GM23248 (cell line): ENCODE results near the gene ZBTB44. TPM values are rescaled to one million over a fixed set of nuclear protein-coding genes. Genes with fewer than 3 reads are reported as not detected.
A peak's percentile ranks its signal among the peaks of the same experiment; 100 is the strongest.

Source experiments
- DNase-seq: peaks from one replicate; pipeline ENCODE4 v3.0.0-alpha.2; 2015
- H2AFZ ChIP-seq: fragments of 200-600 bp; sonication (generic); 2 replicates; pipeline ENCODE4 v1.6.1; 2016; ENCODE audit warnings: antibody characterized with exemption
- H3F3A ChIP-seq: fragments of 200-600 bp; sonication (generic); 2 replicates; pipeline ENCODE4 v1.6.1; 2016; ENCODE audit warnings: mild to moderate bottlenecking, antibody characterized with exemption, mixed run types; ENCODE audit not compliant: insufficient read depth
- H3K27ac ChIP-seq: fragments of 200-600 bp; sonication (generic); 2 replicates; pipeline ENCODE4 v1.5.1; 2016; ENCODE audit warnings: mild to moderate bottlenecking
- H3K27me3 ChIP-seq: fragments of 200-600 bp; sonication (generic); replicated peaks from 2 replicates; pipeline ENCODE4 v1.6.1; 2016; ENCODE audit warnings: mild to moderate bottlenecking; ENCODE audit not compliant: insufficient read depth
- H3K36me3 ChIP-seq: fragments of 200-600 bp; sonication (generic); 2 replicates; pipeline ENCODE4 v1.6.1; 2016; ENCODE audit warnings: low read depth, mild to moderate bottlenecking
- H3K4me1 ChIP-seq: fragments of 200-600 bp; sonication (generic); 2 replicates; pipeline ENCODE4 v1.6.1; 2016; ENCODE audit warnings: mild to moderate bottlenecking; ENCODE audit not compliant: insufficient read depth
- H3K4me2 ChIP-seq: fragments of 200-600 bp; sonication (generic); one replicate; pipeline ENCODE4 v1.6.1; 2016; ENCODE audit warnings: mild to moderate bottlenecking; ENCODE audit not compliant: unreplicated experiment
- H3K4me3 ChIP-seq: fragments of 200-600 bp; sonication (generic); 2 replicates; pipeline ENCODE4 v1.5.1; 2016; ENCODE audit warnings: mild to moderate bottlenecking
- H3K79me2 ChIP-seq: fragments of 200-600 bp; sonication (generic); 2 replicates; pipeline ENCODE4 v1.6.1; 2016; ENCODE audit warnings: mild to moderate bottlenecking; ENCODE audit not compliant: insufficient read depth
- H3K9ac ChIP-seq: fragments of 200-600 bp; sonication (generic); 2 replicates; pipeline ENCODE4 v1.6.1; 2016; ENCODE audit warnings: mild to moderate bottlenecking
- H3K9me2 ChIP-seq: fragments of 200-600 bp; sonication (generic); 2 replicates; pipeline ENCODE4 v1.6.1; 2016; ENCODE audit warnings: mixed run types, mild to moderate bottlenecking, moderate library complexity; ENCODE audit not compliant: insufficient read depth
- H3K9me3 ChIP-seq: fragments of 200-600 bp; sonication (generic); one replicate; pipeline ENCODE4 v1.6.1; 2017; ENCODE audit warnings: low read depth
- H4K20me1 ChIP-seq: fragments of 200-600 bp; sonication (generic); 2 replicates; pipeline ENCODE4 v1.6.0; 2016; ENCODE audit not compliant: insufficient read depth
- EZH2 ChIP-seq: fragments of 200-600 bp; sonication (generic); IDR thresholded peaks from 2 replicates; pipeline ENCODE4 v1.6.1; 2018; ENCODE audit warnings: antibody characterized with exemption, mild to moderate bottlenecking; ENCODE audit not compliant: insufficient read depth, poor library complexity, severe bottlenecking
- EZH2phosphoT487 ChIP-seq: fragments of 200-600 bp; sonication (generic); IDR thresholded peaks from 2 replicates; pipeline ENCODE4 v1.6.1; 2018; ENCODE audit warnings: antibody characterized with exemption, moderate library complexity, mild to moderate bottlenecking, low read depth; ENCODE audit not compliant: insufficient read depth
- WGBS, 2 experiments: methylation state at CpG; one replicate each; pipeline ENCODE4 v1.1.6; 2015 to 2017; ENCODE audit warnings: low lambda C conversion rate in 2 of 2, low coverage in 1 of 2; ENCODE audit errors: missing lambda C conversion rate in 2 of 2; 5-methylcytosine and 5-hydroxymethylcytosine counted together
- in situ Hi-C: fragments of 300-500 bp; cut with MboI; formaldehyde crosslinking; loops from 2 replicates; pipeline ENCODE4 v1.15.0; 2020
- polyA plus RNA-seq: library from polyadenylated mRNA; unstranded; fragments of >200 nt; fragmentation: Nextera tagmentation; extraction: Ambion mirVana; gene quantifications from 2 replicates; pipeline ENCODE4 v1.2.1, GENCODE V29; 2016
- total RNA-seq: library from RNA; depleted of rRNA; stranded (reverse); fragments of >200 nt; shearing (Covaris generic); gene quantifications from 2 replicates; pipeline ENCODE4 v1.2.3, GENCODE V29; 2014

Gene ZBTB44
- total and polyA plus RNA-seq, 2 experiments from 2014 or later = 4.1 to 17.4 TPM

GRCh38 chr11:130278745-130279144, 36.0 kb downstream of the ZBTB44 start:
- no peaks in the 10 kb centered on the region for H3K36me3 ChIP-seq
- no peaks in the 10 kb centered on the region for H3K9me3 ChIP-seq
- H3K4me1 ChIP-seq = no peaks in the 10 kb centered on the region
- no peaks in the 10 kb centered on the region for H3F3A ChIP-seq
- H4K20me1 ChIP-seq = no peaks in the 10 kb centered on the region; the same call in 1 of the 2 replicates
- H3K27me3 ChIP-seq = no peaks in the 10 kb centered on the region
- in situ Hi-C loops = no loop called here
- H3K4me3 ChIP-seq = no peak overlapping the region
- no peak for TF ChIP-seq EZH2
- no peak for TF ChIP-seq EZH2phosphoT487
- H3K9ac ChIP-seq = no peak overlapping the region
- H3K27ac ChIP-seq = no peak overlapping the region
- DNase-seq = peak; percentile 2
- H3K9me2 ChIP-seq = no peaks in the 10 kb centered on the region
- H3K79me2 ChIP-seq = peaks cover 50% of the 10 kb centered on the region
- 95 to 97% methylated on average over 1 of the region's 1 CpG for WGBS, 2 experiments
- H3K4me2 ChIP-seq = no peak overlapping the region
- H2AFZ ChIP-seq = no peak overlapping the region

DNA sequence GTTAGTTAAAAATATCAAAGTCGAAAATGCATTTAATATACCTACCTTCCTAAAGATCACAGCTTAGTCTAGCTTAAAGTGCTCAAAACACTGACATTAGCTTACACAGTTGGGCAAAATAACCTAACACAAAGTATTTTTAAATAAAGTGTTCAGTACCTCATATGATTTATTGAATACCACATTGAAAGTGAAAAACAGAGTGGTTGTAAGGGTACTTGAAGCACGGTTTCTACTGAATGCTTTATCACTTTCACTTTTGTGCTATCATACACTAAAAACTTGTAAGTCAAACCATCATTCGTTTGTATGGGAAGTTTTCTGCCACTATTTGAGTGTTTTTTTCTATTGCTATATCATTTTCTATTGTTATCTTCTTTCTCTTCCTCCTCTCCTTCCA, 36.6 kb downstream of the ZBTB44 start:
- TF ChIP-seq EZH2phosphoT487 = no peak
- no peak for TF ChIP-seq EZH2
- no peaks in the 10 kb centered on the region; the same call in 1 of the 2 replicates for H4K20me1 ChIP-seq
- H3K36me3 ChIP-seq = no peaks in the 10 kb centered on the region
- H3K9me3 ChIP-seq = no peaks in the 10 kb centered on the region
- H3K4me1 ChIP-seq = no peaks in the 10 kb centered on the region
- H3K4me3 ChIP-seq = no peak overlapping the region
- H3K9ac ChIP-seq = no peak overlapping the region
- H3K27me3 ChIP-seq = no peaks in the 10 kb centered on the region
- WGBS, 2 experiments = 97 to 99% methylated on average over 3 of the region's 3 CpGs
- no peak overlapping the region for H3K27ac ChIP-seq
- no peaks in the 10 kb centered on the region for H3K9me2 ChIP-seq
- no peak overlapping the region for H2AFZ ChIP-seq
- H3K79me2 ChIP-seq = peaks cover 50% of the 10 kb centered on the region
- in situ Hi-C loops = no loop called here
- H3F3A ChIP-seq = no peaks in the 10 kb centered on the region
- H3K4me2 ChIP-seq = no peak overlapping the region
- DNase-seq = no peak

- no peak overlapping the region for H2AFZ ChIP-seq
- H3K9me3 ChIP-seq = no peaks in the 10 kb centered on the region
- no peaks in the 10 kb centered on the region; the same call in 1 of the 2 replicates for H4K20me1 ChIP-seq
- H3K27me3 ChIP-seq = no peaks in the 10 kb centered on the region
- peaks cover 9% of the 10 kb centered on the region; the same call in 1 of the 2 replicates for H3F3A ChIP-seq
- DNase-seq = peak; percentile 11
- TF ChIP-seq EZH2phosphoT487 (no peak), EZH2 (no peak)
- no peak overlapping the region for H3K4me2 ChIP-seq
- H3K9ac ChIP-seq = no peak overlapping the region
- H3K4me3 ChIP-seq = no peak overlapping the region
- in situ Hi-C loops = no loop called here
- H3K9me2 ChIP-seq = no peaks in the 10 kb centered on the region
- peaks cover 12% of the 10 kb centered on the region; the same call in 1 of the 2 replicates for H3K79me2 ChIP-seq
- H3K4me1 ChIP-seq = 0 out of 2 replicates have a peak, but pooled peaks cover 4% of the 10 kb centered on the region
- 0 out of 2 replicates have a peak, but pooled peaks cover 5% of the 10 kb centered on the region for H3K36me3 ChIP-seq
- no peak overlapping the region for H3K27ac ChIP-seq
- 37 to 41% methylated on average over 2 of the region's 2 CpGs for WGBS, 2 experiments
Measured at GRCh38 chr11:130272336-130272735, 42.4 kb downstream of the ZBTB44 start.

- DNase-seq = no peak
- in situ Hi-C loops = no loop called here
- Histone ChIP-seq H3K27me3 (no peaks in the 10 kb centered on the region), H3K4me3 (no peak overlapping the region), H3F3A (peaks cover 9% of the 10 kb centered on the region; the same call in 1 of the 2 replicates), H3K9ac (no peak overlapping the region), H2AFZ (no peak overlapping the region), H3K27ac (no peak overlapping the region), H3K36me3 (0 out of 2 replicates have a peak, but pooled peaks cover 5% of the 10 kb centered on the region), H3K9me2 (no peaks in the 10 kb centered on the region), H3K9me3 (no peaks in the 10 kb centered on the region), H3K4me2 (no peak overlapping the region), H3K79me2 (0 out of 2 replicates have a peak, but pooled peaks cover 3% of the 10 kb centered on the region), H4K20me1 (no peaks in the 10 kb centered on the region), H3K4me1 (0 out of 2 replicates have a peak, but pooled peaks cover 4% of the 10 kb centered on the region)
- TF ChIP-seq EZH2phosphoT487 (no peak), EZH2 (no peak)
- 52 to 56% methylated on average over 1 of the region's 1 CpG for WGBS, 2 experiments
Measured at GRCh38 chr11:130269326-130269943, 45.3 kb downstream of the ZBTB44 start.
